ENCODE measurements around the gene MT3.

GRCh38 chr16:56637814-56638750 is 48.8 kb downstream of the MT3 start, which contains the start of gene MT1A:
- TF ChIP-seq POLR2A (IDR thresholded peaks at IDR 0.05; ENCODE audit: low read length), result no peak
- no peak for TF ChIP-seq GATA1 (IDR thresholded peaks at IDR 0.05; ENCODE audit: low read depth, low read length)
